ENCODE data around the gene PCLO. TPM values are rescaled to one million over a fixed set of nuclear protein-coding genes. Genes with fewer than 3 reads are reported as not detected.

Gene PCLO
- total RNA-seq, 1 donor from 2014 or later: not detected

DNA sequence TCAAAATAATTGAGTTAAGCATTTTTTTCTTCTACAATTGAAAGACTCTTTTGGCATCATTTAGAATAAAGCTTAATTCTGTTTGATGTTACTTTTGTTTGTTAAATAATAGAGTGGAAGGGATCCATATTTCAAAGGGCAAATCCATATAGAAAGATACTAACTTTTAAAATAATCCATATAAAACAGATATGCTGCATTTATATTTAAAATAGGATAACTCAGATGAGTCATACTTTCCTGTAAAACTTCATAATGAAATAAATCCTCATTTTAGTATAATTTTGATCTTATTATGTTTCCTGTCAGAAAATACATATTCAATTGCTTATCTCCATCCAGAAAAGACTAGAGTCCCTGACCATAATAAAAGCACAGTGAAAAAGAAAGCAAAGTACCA, 323.6 kb downstream of the PCLO start:
- intact Hi-C loops (cut with micrococcal nuclease): no loop called here

DNA sequence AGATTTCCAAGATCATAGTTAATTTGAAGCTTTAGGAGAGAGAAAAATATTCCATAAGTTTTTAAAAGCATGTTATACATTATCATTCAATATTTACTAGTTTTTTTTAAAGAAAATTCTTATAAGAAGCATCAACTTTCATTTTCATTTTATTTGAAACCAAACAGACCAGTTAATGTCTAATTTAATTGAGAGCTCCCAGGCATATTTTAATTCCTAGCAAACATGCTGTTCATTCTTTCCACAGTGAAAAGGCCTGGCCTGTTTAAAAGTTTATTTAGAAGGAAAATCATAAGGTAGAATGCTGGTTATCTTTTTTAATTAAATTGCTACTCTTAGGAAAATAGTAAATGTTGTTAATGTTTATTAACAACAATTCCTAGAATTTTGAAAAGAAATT, 324.4 kb downstream of the PCLO start:
- intact Hi-C loops (cut with micrococcal nuclease): no loop called here

DNA sequence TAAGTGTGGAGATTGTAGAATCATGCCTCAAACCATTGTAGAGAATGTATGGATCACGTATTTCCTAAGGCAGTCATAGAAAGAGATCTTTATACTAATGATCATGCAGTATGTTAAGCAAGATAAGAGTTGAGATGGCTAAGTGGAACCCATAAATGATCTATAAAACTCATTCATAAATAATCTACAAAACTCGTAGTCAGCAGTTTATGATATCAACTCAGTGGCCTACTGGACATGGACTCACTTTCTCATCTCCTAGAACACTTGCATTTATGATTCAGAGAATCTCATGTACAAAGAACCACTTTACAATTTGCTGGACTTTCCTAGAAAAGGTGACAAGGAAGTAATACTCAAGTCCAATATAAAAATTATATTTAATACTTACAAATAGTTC, 339.6 kb downstream of the PCLO start:
- intact Hi-C loops (cut with micrococcal nuclease): no loop called here

DNA sequence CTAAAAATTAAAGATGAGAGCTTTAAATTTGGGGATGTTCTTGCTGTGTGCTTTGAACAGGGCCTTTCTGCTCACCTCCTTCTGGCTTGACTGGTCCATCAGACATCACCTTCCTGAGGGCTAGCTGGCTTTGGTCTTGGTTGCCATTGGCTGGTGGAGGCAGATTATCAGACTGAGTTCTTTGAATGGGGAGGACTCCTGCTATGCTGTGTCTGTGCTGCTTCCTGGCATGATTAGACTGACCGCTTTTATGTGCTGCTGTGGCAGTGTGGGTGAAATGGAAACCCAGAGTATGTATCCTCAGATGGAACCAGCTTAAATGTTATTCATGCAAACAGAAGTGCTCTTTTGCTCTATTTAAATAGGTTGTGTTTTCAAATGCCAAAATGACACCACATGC, 341.6 kb downstream of the PCLO start:
- intact Hi-C loops (cut with micrococcal nuclease): no loop called here

DNA sequence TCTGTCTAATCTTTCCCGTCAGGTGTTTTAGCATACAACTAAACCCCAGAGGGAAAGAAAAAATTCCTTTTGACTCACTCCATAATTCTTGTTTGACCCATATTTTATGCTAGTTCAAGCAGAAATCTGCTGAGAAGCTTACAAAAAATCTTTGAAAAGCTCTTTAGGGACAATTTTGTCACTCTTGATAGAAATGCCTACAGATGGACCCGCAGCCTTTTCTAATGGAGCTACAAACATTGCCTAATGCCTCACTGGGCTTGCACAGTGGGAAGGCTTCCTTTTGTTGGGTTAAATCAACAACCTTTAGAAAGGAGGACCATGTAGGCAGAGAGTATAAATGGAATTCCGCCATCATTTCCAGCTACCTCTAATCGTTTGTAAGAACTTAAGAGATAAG, 344.5 kb downstream of the PCLO start:
- intact Hi-C loops (cut with micrococcal nuclease): no loop called here

DNA sequence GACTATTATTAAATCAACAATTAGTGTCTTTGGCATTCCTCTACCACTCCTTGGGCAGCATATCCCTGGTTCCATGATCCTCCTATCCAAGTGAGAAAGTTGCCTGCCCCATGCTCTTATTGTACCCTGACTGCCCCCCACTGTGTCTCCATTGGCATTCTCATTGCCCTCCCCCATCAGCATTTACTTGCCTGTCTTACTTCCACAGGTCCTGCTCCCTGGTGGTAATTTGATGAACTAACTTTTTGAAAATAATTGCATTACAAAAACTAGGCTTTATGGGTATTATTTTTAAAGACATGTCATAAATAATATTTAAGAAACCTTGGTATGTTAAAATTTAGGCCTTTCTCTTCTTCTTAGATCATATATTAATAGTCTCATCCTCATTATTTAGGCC, 346.4 kb downstream of the PCLO start:
- intact Hi-C loops (cut with micrococcal nuclease): no loop called here

DNA sequence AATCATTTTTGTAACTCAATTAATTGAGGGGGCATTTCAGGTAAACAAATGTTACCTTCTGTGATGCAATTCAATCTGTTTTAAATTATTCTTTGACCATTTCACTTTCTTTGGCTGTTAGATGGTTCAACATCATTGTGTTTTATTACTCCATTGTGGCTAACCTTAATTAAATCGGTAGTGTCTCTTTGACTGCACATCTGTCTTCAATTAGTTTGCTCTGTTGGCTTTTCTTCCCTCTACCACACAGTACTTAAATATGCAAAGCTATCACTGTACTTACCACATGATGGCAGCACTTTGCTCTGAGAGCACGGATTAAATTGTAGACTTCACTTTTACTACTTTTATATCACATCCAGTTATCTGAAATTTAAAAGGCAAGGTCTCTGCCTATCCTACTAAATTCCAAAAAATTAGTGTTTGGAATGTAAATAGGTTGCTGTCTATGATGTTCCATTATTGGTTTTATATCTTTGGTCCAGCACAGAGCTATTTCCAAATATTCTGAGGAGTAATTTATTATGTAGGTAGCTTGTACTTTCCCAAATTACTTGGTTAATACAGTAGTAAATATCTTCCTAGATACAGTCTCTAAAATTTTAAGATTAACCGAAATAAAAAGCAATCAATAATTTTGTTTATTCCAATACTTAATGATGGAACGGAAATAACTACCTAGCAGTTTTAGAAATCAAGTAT, 352.0 kb downstream of the PCLO start:
- intact Hi-C loops (cut with micrococcal nuclease): no loop called here

DNA sequence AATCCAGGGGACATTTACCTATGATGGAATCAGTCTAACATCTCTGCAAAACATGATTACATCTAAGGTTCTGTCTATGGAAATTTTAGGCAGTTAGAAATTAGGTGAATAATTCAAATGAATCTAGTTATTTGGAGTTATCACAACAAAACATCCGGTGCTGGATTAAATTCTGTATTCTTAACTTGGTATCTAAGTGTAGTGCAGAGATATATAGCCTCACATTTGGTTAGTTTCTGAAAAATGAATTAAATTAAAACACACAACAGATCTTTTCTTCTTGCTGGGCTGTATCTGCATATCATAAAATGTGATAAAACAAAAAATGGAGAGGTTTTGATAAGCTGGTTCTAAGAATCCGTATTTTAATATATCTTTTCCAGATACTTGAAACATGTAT, 354.1 kb downstream of the PCLO start:
- intact Hi-C loops (cut with micrococcal nuclease): no loop called here

DNA sequence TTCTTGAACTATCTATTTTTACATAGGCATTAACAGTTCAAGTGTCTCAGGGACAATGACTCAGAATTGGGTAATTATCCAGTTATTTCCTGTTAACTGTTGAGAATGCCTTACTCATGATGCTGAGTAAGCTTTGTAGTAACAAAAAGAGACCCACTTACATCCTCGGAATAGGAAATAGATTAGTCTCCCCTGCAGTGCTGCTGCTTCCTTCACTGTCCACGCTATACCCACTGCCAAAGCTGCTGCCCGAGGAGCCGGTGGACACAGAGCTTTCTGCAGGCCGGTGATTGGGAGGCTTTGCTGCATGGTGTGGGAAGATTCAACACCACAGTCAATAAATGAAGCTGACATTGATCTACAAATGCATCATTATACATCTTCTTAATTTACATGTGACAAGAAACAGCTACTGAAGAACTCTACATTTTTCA, 357.1 kb downstream of the PCLO start:
- intact Hi-C loops (cut with micrococcal nuclease): no loop called here

DNA sequence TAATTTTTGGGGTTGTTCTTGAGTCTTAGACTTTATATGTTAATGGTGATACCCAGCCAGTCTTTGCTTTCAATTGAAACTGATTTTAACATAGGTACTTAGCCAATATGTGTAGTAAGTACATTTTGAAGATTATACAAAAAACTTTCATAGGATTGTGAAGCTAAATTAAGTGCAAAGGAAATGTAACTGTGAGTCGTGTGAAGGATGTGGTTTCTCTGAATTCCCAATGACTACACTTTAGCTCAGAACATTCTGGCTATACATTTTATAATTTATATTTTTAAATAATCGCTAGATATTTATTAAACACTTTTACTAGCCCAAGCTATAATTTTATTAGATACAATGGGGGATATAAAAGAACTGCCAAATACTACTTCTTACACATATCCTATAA, 359.3 kb downstream of the PCLO start:
- intact Hi-C loops (cut with micrococcal nuclease): no loop called here

DNA sequence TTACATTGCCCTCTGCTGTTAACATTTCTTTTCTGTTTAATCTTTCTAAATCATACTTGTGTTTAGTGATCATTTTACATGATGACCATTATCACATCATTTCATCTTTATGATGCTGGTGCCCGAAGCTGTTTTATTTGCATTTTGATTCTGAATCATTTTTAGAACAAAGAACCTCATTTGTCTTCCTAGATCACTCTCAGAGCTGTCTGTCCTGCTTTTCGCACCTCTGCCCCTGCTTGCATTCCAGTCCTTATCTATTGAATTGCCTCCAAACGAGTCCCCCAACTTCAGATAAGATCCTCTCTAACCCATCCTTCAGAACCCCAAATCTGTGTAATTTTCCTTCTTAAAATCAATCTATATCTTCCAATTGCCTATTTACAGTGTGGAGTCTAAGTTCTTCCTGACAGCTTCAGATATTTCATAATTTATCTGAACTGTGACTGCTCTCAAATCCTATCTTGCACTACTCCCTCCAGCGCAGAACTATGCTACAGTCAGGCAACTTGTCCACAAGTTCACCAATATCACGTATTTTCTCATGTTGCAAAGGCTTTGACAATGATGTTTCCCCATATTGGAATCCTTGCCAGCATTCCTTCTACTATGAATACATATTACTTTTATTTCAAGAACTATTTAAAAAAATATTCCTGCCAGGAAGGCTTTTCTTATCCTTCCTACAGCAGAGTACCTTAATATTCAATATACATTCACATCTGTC, 372.6 kb downstream of the PCLO start:
- intact Hi-C loops (cut with micrococcal nuclease): no loop called here

DNA sequence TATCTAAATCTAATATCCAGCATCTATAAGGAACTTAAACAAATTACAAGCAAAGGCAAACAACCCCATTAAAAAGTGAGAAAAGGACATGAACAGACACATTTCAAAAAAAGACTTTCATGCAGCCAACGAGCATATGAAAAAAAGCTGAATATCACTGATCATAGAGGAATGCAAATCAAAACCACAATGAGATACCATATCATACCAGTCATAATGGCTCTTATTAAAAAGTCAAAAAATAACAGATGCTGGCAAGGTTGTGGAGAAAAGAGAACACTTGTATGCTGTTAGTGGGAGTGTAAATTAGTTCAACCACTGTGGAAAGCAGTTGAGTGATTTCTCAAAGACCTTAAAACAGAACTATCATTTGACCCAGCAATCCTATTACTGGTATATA, 384.7 kb downstream of the PCLO start:
- intact Hi-C loops (cut with micrococcal nuclease): no loop called here

DNA sequence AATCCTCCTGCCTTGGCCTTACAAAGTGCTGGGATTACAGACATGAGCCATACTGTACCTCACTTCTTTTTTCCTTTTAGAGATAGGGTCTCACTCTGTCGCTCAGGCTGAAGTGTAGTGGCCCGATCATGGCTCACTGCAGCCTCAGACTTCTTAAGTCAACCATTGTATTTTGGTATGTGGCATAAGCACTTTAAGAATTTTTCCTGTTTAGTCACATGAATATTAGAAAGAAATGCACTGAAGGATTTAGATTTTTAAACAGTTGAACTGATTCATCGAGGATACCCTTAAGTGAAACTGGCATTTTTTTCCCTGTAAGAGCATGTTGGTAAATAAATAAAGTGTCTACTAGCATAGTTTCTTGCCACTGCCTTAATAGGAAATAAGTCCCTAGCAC, 399.8 kb downstream of the PCLO start:
- intact Hi-C loops (cut with micrococcal nuclease): no loop called here

DNA sequence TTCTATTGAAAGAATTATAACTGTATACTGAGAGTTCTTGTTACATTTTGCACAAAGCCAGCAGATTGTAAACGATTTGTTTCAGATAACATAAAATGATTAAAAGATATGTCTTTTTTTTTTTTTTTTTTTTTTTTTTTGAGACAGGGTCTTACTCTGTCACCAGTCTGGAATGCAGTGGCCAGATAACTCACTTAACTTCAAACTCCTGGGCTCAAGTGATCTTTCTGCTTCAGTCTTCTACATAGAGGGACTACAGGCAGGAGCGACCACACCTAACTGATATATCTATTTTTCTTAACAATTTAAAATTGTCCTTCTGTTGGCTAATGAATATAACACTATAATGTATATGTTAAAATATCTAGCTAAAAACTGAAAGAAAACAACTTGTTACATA, 401.9 kb downstream of the PCLO start:
- intact Hi-C loops (cut with micrococcal nuclease): no loop called here

DNA sequence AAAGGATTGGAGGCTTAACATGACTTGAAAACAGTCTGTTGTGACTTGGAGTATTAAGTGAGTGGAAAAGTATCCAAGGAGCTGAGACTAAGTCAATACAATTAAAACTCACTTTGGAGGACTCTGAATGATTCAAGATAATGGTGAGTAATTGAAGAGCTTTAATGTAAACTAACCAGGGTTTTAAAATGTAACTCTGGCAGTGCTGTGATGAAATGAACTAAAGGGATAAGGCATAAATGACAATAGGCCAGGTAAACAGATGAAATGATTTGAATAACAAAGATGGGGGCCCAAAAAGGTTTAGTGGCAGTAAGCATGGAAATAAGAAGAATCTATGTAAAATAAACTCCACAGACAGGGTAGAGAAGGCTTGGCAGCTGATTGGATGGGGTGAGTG, 402.6 kb downstream of the PCLO start:
- intact Hi-C loops (cut with micrococcal nuclease): no loop called here

DNA sequence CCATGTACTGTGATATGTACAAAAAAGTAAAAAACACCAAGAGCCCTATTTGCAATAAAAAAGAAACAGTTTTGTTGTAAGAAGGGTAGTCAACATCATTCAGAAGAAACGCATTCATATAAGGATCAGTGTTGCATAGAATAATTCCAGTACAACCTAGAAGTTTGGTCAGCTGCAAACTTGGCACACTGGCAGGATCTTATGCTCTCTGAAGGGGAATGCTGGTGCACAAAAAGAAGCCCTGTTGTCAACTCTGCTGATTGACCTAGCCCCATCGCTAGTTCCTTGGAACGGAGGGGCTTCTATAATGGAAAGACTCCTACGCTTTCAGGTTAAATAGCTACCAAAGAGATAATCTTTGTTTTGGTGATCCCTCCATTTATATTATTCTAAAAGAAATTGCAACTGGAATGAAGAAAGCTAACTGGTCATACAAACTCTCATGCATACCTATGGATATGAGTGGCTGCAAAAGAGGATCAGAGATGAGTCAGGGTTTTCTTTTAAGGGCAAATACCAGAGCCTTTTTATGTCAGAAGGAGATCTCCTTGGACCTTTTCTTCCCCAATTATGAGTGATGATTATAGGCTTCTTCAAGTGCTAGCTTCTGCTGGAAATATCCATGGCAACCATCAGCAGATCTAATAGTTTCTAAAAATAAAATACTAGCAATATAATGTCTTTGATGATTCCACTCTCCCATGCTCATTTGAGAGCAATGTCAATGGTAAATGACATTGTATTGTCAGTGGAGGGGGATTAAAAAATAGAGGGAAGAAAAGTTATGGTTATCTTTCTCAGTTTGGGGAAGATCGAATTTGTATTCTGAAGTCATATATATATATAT, 406.8 kb downstream of the PCLO start:
- intact Hi-C loops (cut with micrococcal nuclease): no loop called here

DNA sequence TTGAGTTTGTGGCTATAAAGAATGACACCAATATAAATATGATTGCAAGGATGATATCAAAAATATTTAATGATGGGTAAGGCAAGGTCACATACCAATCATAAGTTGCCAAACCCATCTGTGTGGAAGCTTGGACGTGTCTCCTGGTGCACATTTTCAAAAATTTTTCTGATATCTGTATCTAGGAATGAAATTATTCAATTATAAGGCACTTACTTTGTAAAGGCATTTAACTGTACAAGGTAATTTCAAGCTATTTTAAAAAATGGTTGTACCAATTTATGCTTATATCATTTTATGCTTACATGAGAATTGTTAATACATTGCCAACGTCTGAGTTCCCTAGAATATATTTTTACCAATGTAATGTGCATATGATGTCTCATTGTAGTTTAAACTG, 412.7 kb downstream of the PCLO start:
- intact Hi-C loops (cut with micrococcal nuclease): no loop called here

DNA sequence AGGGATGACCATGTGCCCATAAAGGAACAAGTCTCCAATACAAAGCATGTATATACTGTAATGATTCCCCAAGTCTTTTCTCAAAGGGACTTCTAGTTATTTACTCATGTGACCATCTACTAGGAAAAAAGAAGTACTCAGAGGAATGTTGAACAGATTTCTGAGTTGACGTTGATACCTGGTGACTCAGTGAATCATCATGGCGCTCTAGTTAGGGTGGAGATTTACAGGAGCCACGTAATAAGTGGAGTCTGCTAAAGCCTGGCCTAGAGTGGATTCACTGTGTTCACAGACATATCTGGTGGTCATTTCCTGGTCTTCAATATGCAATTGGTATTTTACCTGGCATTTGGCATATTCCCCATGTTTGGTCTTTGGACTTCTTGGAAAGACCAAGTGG, 416.9 kb downstream of the PCLO start:
- intact Hi-C loops (cut with micrococcal nuclease): no loop called here

DNA sequence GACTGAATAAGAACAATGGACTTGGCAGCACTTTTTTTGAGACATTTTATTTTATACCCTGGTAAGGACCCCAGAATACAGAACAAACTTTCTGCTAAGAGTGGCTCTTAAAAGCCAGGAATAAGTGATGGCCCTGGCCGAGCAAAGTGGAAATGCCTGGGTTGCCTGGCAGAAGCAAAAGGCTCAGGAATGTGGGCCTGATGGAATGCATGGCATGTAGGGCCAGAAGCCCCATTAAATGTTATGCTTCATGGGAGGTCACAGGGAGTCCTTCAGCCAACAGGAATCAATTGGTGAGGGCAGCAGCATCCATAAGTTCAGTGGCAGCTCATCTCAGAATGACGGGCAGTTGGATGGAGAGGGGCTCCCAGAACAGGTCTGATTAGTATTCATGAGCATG, 417.6 kb downstream of the PCLO start:
- intact Hi-C loops (cut with micrococcal nuclease): no loop called here

DNA sequence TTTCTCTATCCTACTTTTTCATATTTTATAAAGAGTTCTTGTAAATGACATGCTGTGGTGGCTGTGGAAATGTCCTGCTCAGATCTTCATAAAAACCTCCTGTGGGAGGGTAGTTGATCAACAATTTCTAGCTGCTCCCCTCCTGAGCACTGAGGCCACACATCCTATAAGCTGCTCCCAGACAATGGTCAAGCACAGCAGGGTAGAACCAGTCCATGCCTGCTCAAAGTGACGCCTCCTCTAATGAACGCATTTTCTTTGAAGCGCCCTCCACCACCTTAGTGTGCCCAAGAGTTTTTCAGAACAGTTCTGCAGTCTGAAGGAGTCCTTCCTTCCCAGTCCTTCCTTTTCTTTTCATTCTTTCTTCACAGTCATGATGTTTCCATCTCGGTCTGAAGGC, 420.5 kb downstream of the PCLO start:
- intact Hi-C loops (cut with micrococcal nuclease): no loop called here

DNA sequence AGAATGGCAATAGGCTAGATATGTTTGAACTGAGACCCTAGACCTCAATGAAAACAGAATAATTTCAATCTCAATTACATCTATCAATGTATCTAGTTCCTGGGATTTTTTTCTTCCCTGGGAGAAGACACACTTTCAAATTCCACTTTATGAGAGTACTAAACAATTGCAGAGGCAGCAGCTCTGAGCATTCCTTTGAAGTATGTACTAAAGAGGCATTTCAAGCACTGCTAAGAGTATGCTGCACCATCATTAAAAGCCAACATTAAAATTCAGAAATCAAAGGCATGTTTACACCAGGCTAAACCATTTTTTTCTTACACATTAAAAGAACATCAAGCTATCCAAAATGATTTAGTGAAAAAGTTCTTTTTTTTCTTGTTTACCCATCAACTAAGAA, 421.2 kb downstream of the PCLO start:
- intact Hi-C loops (cut with micrococcal nuclease): no loop called here

DNA sequence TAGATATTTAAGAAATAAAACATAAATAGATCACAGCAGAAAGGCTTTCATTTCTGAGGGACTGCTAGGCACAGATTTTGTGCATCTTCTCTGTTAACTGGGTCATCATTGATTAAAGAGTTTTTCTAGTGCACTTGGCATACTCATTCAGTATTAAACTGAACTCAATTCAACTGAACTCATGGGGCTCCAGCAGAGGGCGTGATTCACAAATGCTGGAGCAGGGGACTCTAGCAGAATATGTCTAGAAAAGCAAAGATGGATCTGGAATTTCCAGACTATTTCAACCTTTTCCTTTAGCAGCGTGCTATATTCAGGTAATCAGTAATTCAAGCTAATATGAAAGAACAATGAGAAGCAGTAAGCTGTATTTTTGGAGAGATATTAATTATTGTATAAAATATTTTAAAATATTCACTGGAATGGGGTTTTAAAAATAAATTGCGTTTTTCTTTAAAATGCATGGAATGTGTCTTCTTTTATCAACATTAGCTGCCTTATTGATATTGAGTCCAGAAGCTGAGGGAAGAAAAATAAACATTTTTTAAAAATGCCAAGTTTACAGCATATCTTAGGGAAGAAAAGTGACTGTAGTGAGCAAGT, 422.3 kb downstream of the PCLO start:
- intact Hi-C loops (cut with micrococcal nuclease): no loop called here
